PC-9 (cell line): ENCODE results near the gene PDE4D. TPM values are rescaled to one million over a fixed set of nuclear protein-coding genes. Genes with fewer than 3 reads are reported as not detected.

Experiments
- BruUV-seq: library from RNA; stranded (reverse); fragments of 400-500 nt; replicated peaks from 2 replicates; lab custom pipeline; 2021; lab: Mats Ljungman, UMichigan
- CTCF ChIA-PET: fragments of 300-600 bp; sonication (Branson Sonifier 250); formaldehyde crosslinking; loops from one replicate; lab custom pipeline; 2022; ENCODE audit warnings: antibody characterized with exemption; lab: Charles Lee
- POLR2A ChIA-PET: fragments of 300-600 bp; sonication (Branson Sonifier 250); formaldehyde crosslinking; loops from one replicate; lab custom pipeline; 2022; ENCODE audit warnings: antibody characterized with exemption; ENCODE audit not compliant: unreplicated experiment; lab: Charles Lee
- DNase-seq, 2 experiments: peaks; one replicate each; pipeline versions ENCODE4 v3.0.0 to v3.0.0-alpha.2; 2015 to 2022; ENCODE audit warnings: mixed read lengths in 1 of 2
- H2AFZ ChIP-seq: fragments of 200-600 bp; sonication (generic); 2 replicates; pipeline ENCODE4 v1.8.1; 2017; ENCODE audit warnings: antibody characterized with exemption
- H3F3A ChIP-seq: fragments of 200-600 bp; sonication (generic); 2 replicates; pipeline ENCODE4 v1.8.1; 2017; ENCODE audit warnings: antibody characterized with exemption, mild to moderate bottlenecking, low read depth; ENCODE audit not compliant: insufficient read depth
- H3K27ac ChIP-seq: fragments of 200-600 bp; sonication (generic); 2 replicates; pipeline ENCODE4 v1.6.1; 2016; ENCODE audit warnings: mixed run types
- H3K27me3 ChIP-seq: fragments of 200-600 bp; sonication (generic); 2 replicates; pipeline ENCODE4 v1.6.1; 2016; ENCODE audit warnings: low read depth, mixed run types; ENCODE audit not compliant: insufficient read depth
- H3K36me3 ChIP-seq: fragments of 200-600 bp; sonication (generic); 2 replicates; pipeline ENCODE4 v1.6.1; 2016; ENCODE audit warnings: low read depth, mixed run types
- H3K4me1 ChIP-seq: fragments of 200-600 bp; sonication (generic); replicated peaks from 2 replicates; pipeline ENCODE4 v1.6.1; 2016; ENCODE audit warnings: mixed run types; ENCODE audit not compliant: insufficient read depth
- H3K4me2 ChIP-seq: fragments of 200-600 bp; sonication (generic); 2 replicates; pipeline ENCODE4 v1.6.1; 2017; ENCODE audit warnings: mixed run types
- H3K4me3 ChIP-seq: fragments of 200-600 bp; sonication (generic); 2 replicates; pipeline ENCODE4 v1.6.1; 2016; ENCODE audit warnings: mixed run types
- H3K79me2 ChIP-seq: fragments of 200-600 bp; sonication (generic); 2 replicates; pipeline ENCODE4 v1.6.1; 2017; ENCODE audit warnings: low read depth, mixed run types
- H3K9me2 ChIP-seq: fragments of 200-600 bp; sonication (generic); 2 replicates; pipeline ENCODE4 v1.8.1; 2017; ENCODE audit warnings: mild to moderate bottlenecking; ENCODE audit not compliant: insufficient read depth
- H3K9me3 ChIP-seq: fragments of 200-600 bp; sonication (generic); 2 replicates; pipeline ENCODE4 v1.8.1; 2016; ENCODE audit warnings: low read depth; ENCODE audit not compliant: insufficient read depth
- H4K20me1 ChIP-seq: fragments of 200-600 bp; sonication (generic); 2 replicates; pipeline ENCODE4 v1.8.1; 2017; ENCODE audit not compliant: insufficient read depth
- EZH2 ChIP-seq: fragments of 200-600 bp; sonication (generic); IDR thresholded peaks from 2 replicates; pipeline ENCODE4 v1.8.0; 2017; ENCODE audit warnings: antibody characterized with exemption, low read depth
- intact Hi-C: fragments of 100-400 bp; cut with micrococcal nuclease; formaldehyde crosslinking; loops from one replicate; pipeline ENCODE4 v1.10.0; 2022; ENCODE audit not compliant: unreplicated experiment
- total RNA-seq: library from RNA; stranded (reverse); gene quantifications from 2 replicates; pipeline ENCODE4 v1.2.3, GENCODE V29; 2021
- TF ChIP-seq, protein P1 (sequence below): fragments of 200-600 bp; sonication (generic); conservative IDR thresholded peaks from 2 replicates; pipeline ENCODE4 v1.6.1; 2017; ENCODE audit warnings: mixed run types, antibody characterized with exemption, mild to moderate bottlenecking, moderate library complexity

PDE4D gene
- total RNA-seq, 1 experiment from 2014 or later: 9.8 TPM

DNA sequence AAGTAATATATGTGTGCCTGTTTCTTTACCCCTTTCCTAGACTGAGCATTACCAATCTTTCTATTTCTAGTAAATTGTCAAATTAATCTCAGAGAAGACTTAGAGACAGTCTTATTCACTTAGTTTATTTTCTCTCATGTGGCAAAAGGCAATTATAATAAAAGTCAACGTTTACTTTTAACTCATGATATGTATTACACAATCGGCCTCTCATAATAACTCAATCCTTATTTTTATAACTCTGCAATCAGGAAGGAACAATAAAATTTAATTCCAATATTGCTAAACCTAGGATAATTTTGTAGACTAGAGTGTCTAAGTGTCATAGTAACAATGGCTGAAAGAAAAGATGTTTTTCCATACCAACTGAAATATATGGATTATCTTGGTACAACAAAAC is 214.6 kb downstream of the PDE4D start:
- no peak for TF ChIP-seq EZH2
- TF ChIP-seq, protein P1, sequence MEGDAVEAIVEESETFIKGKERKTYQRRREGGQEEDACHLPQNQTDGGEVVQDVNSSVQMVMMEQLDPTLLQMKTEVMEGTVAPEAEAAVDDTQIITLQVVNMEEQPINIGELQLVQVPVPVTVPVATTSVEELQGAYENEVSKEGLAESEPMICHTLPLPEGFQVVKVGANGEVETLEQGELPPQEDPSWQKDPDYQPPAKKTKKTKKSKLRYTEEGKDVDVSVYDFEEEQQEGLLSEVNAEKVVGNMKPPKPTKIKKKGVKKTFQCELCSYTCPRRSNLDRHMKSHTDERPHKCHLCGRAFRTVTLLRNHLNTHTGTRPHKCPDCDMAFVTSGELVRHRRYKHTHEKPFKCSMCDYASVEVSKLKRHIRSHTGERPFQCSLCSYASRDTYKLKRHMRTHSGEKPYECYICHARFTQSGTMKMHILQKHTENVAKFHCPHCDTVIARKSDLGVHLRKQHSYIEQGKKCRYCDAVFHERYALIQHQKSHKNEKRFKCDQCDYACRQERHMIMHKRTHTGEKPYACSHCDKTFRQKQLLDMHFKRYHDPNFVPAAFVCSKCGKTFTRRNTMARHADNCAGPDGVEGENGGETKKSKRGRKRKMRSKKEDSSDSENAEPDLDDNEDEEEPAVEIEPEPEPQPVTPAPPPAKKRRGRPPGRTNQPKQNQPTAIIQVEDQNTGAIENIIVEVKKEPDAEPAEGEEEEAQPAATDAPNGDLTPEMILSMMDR: no peak
- no peak overlapping the region for H3K27ac ChIP-seq
- H3K4me1 ChIP-seq: no peaks in the 10 kb centered on the region
- CTCF ChIA-PET: no interaction called here
- POLR2A ChIA-PET: no interaction called here
- H3K4me2 ChIP-seq: no peak overlapping the region
- H3K9me2 ChIP-seq: no peaks in the 10 kb centered on the region
- no peak for DNase-seq
- H3K79me2 ChIP-seq: no peaks in the 10 kb centered on the region
- BruUV-seq: no TSS peak
- H4K20me1 ChIP-seq: no peaks in the 10 kb centered on the region
- no peaks in the 10 kb centered on the region for H3K36me3 ChIP-seq
- intact Hi-C loops: no loop called here
- no peaks in the 10 kb centered on the region for H3F3A ChIP-seq
- H2AFZ ChIP-seq: no peak overlapping the region
- H3K4me3 ChIP-seq: no peak overlapping the region
- peaks cover 3% of the 10 kb centered on the region; the same call in 1 of the 2 replicates for H3K9me3 ChIP-seq
- no peaks in the 10 kb centered on the region for H3K27me3 ChIP-seq

DNA sequence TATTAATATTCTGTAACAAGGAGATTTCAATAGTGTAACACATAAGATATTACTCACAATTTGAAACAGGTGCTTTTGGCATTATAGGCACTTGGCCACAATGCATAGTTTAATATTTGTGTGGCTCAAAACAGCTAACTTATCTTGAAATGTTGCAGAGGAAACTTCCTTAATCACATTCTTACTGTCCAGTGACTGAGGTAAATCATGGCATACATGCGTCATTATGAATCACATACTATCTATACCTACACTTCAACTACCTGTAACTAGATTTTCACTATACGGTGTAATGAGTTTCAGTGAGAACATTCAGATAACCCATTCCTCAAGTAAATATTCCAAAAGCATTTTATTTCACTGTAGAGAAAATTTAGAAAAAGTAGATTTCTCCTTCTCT is 218.8 kb downstream of the PDE4D start:
- no peaks in the 10 kb centered on the region for H4K20me1 ChIP-seq
- H3K4me1 ChIP-seq: 0 out of 2 replicates have a peak, but pooled peaks cover 6% of the 10 kb centered on the region
- intact Hi-C loops: loop anchor here (5.0 kb wide), 1 partner anchor 482 kb away; no protein-coding TSS in a partner anchor
- no peak overlapping the region for H3K4me3 ChIP-seq
- POLR2A ChIA-PET: no interaction called here
- no peaks in the 10 kb centered on the region for H3K9me2 ChIP-seq
- H3K27me3 ChIP-seq: no peaks in the 10 kb centered on the region
- no peaks in the 10 kb centered on the region for H3K79me2 ChIP-seq
- BruUV-seq: no TSS peak
- no peaks in the 10 kb centered on the region for H3K36me3 ChIP-seq
- H3F3A ChIP-seq: no peaks in the 10 kb centered on the region
- peak in 1 of 2 experiments; percentile 36 for DNase-seq
- CTCF ChIA-PET: no interaction called here
- H2AFZ ChIP-seq: no peak overlapping the region
- no peak overlapping the region for H3K27ac ChIP-seq
- no peak overlapping the region for H3K4me2 ChIP-seq
- TF ChIP-seq EZH2: no peak
- TF ChIP-seq, protein P1: no peak
- no peaks in the 10 kb centered on the region for H3K9me3 ChIP-seq

DNA sequence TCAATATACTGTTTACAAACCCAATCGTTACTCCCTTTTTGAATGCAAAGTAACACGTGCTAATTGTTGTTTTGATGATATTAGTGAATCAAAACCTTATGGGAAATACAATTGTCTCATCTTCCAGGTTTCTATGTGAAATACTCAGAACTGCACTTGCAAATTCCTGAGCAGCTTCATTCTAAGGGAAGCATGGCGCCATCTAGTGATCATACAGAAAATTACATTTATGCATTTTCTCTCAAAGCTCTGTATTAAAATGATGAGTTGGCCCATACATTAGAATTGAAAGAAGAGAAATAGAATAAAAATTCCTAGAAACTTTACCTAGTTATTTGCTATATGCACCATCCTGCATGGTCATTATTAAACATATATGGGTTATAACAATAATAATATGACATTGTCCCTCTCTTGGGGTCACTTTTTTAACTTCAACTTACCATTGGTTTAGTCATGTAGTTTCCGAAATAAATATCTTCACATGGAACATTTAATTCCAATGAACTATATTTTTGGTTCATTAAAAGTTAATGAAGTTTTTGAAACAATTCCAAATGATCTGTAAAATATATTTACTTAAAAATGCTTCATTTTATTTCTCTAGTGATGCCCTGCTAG is 220.0 kb downstream of the PDE4D start:
- Histone ChIP-seq H3F3A (no peaks in the 10 kb centered on the region), H2AFZ (no peak overlapping the region), H3K9me3 (no peaks in the 10 kb centered on the region), H4K20me1 (no peaks in the 10 kb centered on the region), H3K27ac (no peak overlapping the region), H3K4me2 (no peak overlapping the region), H3K27me3 (no peaks in the 10 kb centered on the region), H3K9me2 (no peaks in the 10 kb centered on the region), H3K79me2 (no peaks in the 10 kb centered on the region), H3K4me1 (0 out of 2 replicates have a peak, but pooled peaks cover 6% of the 10 kb centered on the region), H3K36me3 (no peaks in the 10 kb centered on the region), H3K4me3 (no peak overlapping the region)
- peak in 1 of 2 experiments; percentile 61 for DNase-seq
- CTCF ChIA-PET: interaction anchor here (0.6 to 1.3 kb wide), 5 partner anchors 26 to 168 kb away, joined by 3 to 4 read pairs (median 3); no protein-coding TSS in a partner anchor
- no TSS peak for BruUV-seq
- intact Hi-C loops: loop anchor here (1.0 to 5.0 kb wide), 4 partner anchors 127 to 481 kb away; no protein-coding TSS in a partner anchor
- POLR2A ChIA-PET: interaction anchor here (0.7 kb wide), 1 partner anchor 266 kb away, joined by 5 read pairs; no protein-coding TSS in a partner anchor
- TF ChIP-seq, protein P1: peak; percentile 94
- no peak for TF ChIP-seq EZH2
